ENCODE results near the gene FAM149B1.

The FAM149B1 gene

GRCh38 chr10:73281097-73281496 is 113.2 kb downstream of the FAM149B1 start:
- no peak for DNase-seq (ENCODE audit: low read depth in 3 of 3)

GRCh38 chr10:73287441-73287840 is 119.5 kb downstream of the FAM149B1 start:
- no peak for DNase-seq (ENCODE audit: low read depth in 3 of 3)

- DNase-seq (ENCODE audit: low read depth in 3 of 3): no peak
Measured at GRCh38 chr10:73289958-73290357, 122.0 kb downstream of the FAM149B1 start.

GRCh38 chr10:73293461-73293860 is 125.5 kb downstream of the FAM149B1 start:
- DNase-seq (ENCODE audit: low read depth in 3 of 3): no peak

Measured in stimulated activated CD4-positive, alpha-beta T cell treated with anti-CD3 and anti-CD28 coated beads, TNF-alpha, amount 100 ng/mL, for 48 hours (primary cell).